ENCODE measurements around the gene SLFNL1. TPM values are rescaled to one million over a fixed set of nuclear protein-coding genes. Genes with fewer than 3 reads are reported as not detected.

SLFNL1 gene
- total RNA-seq, 1 donor from 2014 or later, result 0.26 TPM

DNA sequence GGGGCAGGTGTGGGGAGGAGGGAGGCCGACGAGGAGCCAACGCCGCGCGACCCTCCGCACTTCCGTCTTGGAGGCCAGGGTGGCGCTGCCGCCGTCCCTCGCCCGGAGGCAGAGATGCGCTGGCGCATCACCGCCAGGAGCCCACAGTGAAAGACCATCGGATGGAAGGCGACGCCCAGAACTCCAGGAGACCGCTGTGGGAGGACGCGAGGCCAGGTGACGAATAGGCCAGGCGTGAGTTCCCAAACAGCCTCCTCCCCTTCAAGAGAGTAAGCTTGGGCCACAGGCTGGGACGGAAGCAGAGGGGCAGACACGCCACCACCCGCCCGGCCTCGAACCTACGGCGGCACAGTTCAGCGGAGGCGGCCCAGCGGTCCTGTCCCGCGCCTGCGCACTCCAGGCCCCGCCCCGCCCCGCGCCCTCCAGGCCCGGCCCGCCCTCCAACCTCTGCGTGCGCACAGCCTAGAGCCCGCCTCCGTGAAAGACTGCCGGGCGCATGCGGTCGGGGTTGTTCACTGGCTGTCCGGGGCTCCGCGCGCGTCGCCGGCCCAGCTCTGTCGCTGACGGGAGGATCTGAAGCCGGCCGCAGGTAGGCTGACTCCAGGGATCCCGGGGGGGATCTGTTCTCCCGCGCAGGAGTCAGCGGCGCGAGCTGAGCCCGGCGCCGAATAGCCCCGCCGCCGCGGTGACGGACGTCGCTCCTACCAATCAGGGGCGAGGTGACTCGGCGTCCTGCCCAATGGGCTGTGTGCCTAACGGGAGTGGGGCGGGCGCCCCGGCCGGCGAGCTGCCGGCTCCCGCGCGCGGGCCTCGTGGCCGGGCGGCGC lies 42.1 kb downstream of the SLFNL1 start, which contains the start of gene CTPS1:
CTPS1 (plus strand) TSS at position 456 of the 827 bp plus-strand sequence. CDS start 3,595 bp downstream, outside the sequence.
- Mint-ChIP-seq H3K4me3 (peak within 1 kb of the TSS; percentile 91), H3K27me3 (no peaks in the 10 kb centered on the region), H3K27ac (peak within 1 kb of the TSS; percentile 96), H3K9me3 (peaks cover 4% of the 10 kb centered on the region), H3K36me3 (ENCODE audit: low read depth) (peaks cover 36% of the 10 kb centered on the region), H3K4me1 (peaks cover 43% of the 10 kb centered on the region)
- intact Hi-C loops (cut with micrococcal nuclease), result loop anchor here (1.0 to 10.0 kb wide), 4 partner anchors 115 to 1787 kb away; partner anchors contain the start of genes CAP1, CITED4 and NFYC
- DNase-seq, result peak; percentile 98

GRCh38 chr1:40978886-40979240 lies 42.7 kb downstream of the SLFNL1 start:
- H3K9me3 Mint-ChIP-seq, result peaks cover 4% of the 10 kb centered on the region
- H3K4me1 Mint-ChIP-seq, result peaks cover 42% of the 10 kb centered on the region
- intact Hi-C loops (cut with micrococcal nuclease), result loop anchor here (1.0 to 10.0 kb wide), 3 partner anchors 114 to 938 kb away; partner anchors contain the start of genes CAP1, CITED4 and NFYC
- H3K27me3 Mint-ChIP-seq, result peaks cover under 1% of the 10 kb centered on the region
- H3K27ac Mint-ChIP-seq, result peak overlapping the region; percentile 96
- peak overlapping the region; percentile 84 for H3K4me3 Mint-ChIP-seq
- DNase-seq, result no peak
- peaks cover 30% of the 10 kb centered on the region for H3K36me3 Mint-ChIP-seq (ENCODE audit: low read depth)

- H3K36me3 Mint-ChIP-seq (ENCODE audit: low read depth), result peaks cover 22% of the 10 kb centered on the region
- H3K27me3 Mint-ChIP-seq, result peaks cover 2% of the 10 kb centered on the region
- DNase-seq, result no peak
- intact Hi-C loops (cut with micrococcal nuclease), result loop anchor here (2.0 to 10.0 kb wide), 2 partner anchors 113 to 937 kb away; partner anchors contain the start of genes CAP1 and CITED4
- H3K27ac Mint-ChIP-seq, result no peak overlapping the region
- peaks cover 4% of the 10 kb centered on the region for H3K9me3 Mint-ChIP-seq
- peaks cover 36% of the 10 kb centered on the region for H3K4me1 Mint-ChIP-seq
- H3K4me3 Mint-ChIP-seq, result peak overlapping the region; percentile 4
These were observed 43.8 kb downstream of the SLFNL1 start for GRCh38 chr1:40977716-40978115.

DNA sequence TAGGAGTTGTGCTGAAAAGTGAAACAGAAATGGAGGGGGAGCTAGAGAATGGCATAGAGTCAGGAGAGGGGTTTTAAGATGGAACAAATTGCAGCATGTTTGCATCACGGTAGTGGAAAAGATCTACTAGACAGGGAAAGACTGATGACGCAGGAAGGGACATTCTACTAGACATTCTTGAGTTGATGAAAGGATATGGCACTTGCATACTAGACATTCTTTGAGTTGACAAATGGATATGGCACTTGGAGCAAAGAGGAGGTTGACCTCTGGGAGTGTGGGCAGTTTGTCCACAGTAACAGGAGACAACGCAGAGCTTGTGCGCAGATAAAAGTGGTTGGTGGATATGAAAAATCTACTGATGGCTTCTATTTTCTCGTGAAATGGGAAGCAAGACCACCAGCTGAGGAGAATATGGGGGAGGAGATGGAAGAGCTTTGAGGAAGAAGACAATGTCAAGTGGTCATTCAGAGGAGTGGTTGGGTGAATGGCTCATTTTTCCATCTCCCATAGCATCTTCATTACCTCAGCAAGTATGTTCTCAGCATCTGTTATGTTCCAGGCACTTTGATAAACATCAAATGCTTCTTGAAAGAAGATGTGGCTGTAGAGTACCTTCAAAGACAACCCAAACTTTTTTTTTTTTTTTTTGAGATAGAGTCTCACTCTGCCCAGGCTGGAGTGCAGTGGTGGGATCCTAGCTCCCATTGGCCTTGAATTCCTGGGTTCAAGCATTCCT lies 44.4 kb downstream of the SLFNL1 start:
- intact Hi-C loops (cut with micrococcal nuclease), result loop anchor here (10.0 kb wide), 1 partner anchor 112 kb away; the partner anchor contains the start of gene CITED4
- H3K36me3 Mint-ChIP-seq (ENCODE audit: low read depth), result peaks cover 17% of the 10 kb centered on the region
- H3K27me3 Mint-ChIP-seq, result peaks cover 2% of the 10 kb centered on the region
- DNase-seq, result no peak
- peaks cover 31% of the 10 kb centered on the region for H3K4me1 Mint-ChIP-seq
- H3K27ac Mint-ChIP-seq, result peak overlapping the region; percentile 13
- H3K4me3 Mint-ChIP-seq, result no peak overlapping the region
- H3K9me3 Mint-ChIP-seq, result peaks cover 4% of the 10 kb centered on the region

DNA sequence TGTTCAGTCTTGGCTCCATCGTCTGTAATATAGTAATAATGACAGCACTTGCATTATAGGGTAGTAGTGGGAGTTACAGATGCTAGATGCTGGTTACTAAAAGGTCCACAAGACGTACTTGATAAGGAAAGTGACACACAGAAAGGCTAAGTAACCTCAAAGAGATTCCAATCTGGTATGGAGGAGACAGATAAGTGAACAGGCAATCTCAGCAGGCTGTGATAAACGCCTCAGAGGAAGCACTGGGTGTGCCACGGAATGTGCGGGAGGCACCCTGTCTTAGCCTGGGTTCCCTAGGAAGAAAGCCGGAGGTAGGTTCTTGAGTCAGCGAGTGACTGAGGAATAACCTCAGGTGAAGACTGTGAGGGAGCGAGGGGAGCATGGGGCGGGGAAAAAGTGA lies 46.6 kb downstream of the SLFNL1 start:
- intact Hi-C loops (cut with micrococcal nuclease), result loop anchor here (10.0 kb wide), 1 partner anchor 110 kb away; the partner anchor contains the start of gene CITED4
- no peak overlapping the region for H3K4me3 Mint-ChIP-seq
- peaks cover 4% of the 10 kb centered on the region for H3K9me3 Mint-ChIP-seq
- H3K27ac Mint-ChIP-seq, result no peak overlapping the region
- DNase-seq, result no peak
- no peaks in the 10 kb centered on the region for H3K36me3 Mint-ChIP-seq (ENCODE audit: low read depth)
- peaks cover 2% of the 10 kb centered on the region for H3K27me3 Mint-ChIP-seq
- peaks cover 17% of the 10 kb centered on the region for H3K4me1 Mint-ChIP-seq

DNA sequence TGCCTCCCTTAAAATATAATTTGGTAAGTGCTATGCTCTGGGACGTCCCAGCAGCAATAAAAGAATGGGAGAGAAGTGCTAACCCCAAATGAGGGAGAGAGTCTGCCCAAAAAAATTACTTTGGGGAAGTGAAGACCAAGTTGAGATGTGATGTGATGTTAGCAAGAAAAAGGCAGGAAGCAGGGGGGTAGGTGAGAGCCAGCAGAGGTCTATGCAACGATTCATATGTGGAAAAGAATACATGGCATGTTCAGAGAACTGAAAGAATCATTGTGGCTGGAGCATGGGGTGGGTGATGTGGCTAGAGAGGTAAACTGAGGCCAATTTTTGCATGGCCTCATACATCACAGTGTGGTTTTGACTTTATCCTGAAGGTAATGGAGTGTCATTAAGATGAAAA lies 47.6 kb downstream of the SLFNL1 start:
- peaks cover 4% of the 10 kb centered on the region for H3K9me3 Mint-ChIP-seq
- no peak overlapping the region for H3K4me3 Mint-ChIP-seq
- H3K27me3 Mint-ChIP-seq, result peaks cover 2% of the 10 kb centered on the region
- no peak for DNase-seq
- H3K4me1 Mint-ChIP-seq, result peaks cover 17% of the 10 kb centered on the region
- intact Hi-C loops (cut with micrococcal nuclease), result loop anchor here (10.0 kb wide), 1 partner anchor 109 kb away; the partner anchor contains the start of gene CITED4
- no peak overlapping the region for H3K27ac Mint-ChIP-seq
- no peaks in the 10 kb centered on the region for H3K36me3 Mint-ChIP-seq (ENCODE audit: low read depth)

DNA sequence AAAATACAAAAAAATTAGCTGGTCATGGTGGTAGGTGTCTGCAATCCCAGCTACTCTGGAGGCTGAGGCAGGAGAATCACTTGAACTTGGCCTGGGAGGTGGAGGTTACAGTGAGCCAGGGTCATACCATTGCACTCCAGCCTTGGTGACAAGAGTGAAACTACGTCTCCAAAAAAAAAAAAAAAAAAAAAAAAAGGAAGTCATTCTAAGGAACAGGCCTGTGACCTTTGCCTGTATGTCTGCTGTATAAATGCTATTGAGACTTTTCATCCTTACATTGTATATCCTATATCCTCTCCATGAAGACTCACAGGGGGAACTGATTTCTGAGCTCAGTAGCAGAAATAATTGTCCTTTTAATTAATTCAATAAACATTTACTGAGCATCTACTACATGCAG lies 49.6 kb downstream of the SLFNL1 start:
- Mint-ChIP-seq H3K9me3 (peaks cover 2% of the 10 kb centered on the region), H3K4me3 (no peak overlapping the region), H3K36me3 (ENCODE audit: low read depth) (no peaks in the 10 kb centered on the region), H3K27ac (no peak overlapping the region), H3K4me1 (peaks cover 12% of the 10 kb centered on the region), H3K27me3 (peaks cover 2% of the 10 kb centered on the region)
- no peak for DNase-seq
- intact Hi-C loops (cut with micrococcal nuclease), result loop anchor here (10.0 kb wide), 1 partner anchor 107 kb away; the partner anchor contains the start of gene CITED4

DNA sequence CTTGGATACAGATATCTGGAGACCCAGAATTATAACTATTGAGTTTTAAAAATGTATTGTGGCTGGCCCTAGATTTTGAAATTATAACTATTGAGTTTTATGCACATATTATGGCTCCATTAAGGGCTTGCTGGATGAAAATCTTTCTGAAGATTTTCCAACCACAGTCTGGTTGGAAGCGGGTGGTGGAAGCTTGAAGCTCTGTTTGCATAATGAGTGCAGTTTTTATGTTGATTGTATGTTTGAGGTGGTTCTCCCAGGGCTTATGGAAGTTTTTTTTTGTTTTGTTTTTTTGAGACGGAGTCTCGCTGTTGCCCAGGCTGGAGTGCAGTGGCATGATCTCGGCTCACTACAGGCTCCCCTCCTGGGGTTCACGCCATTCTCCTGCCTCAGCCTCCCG lies 52.1 kb downstream of the SLFNL1 start:
- Mint-ChIP-seq H3K9me3 (no peaks in the 10 kb centered on the region), H3K27me3 (peaks cover 2% of the 10 kb centered on the region), H3K27ac (no peak overlapping the region), H3K4me1 (peaks cover 6% of the 10 kb centered on the region), H3K4me3 (no peak overlapping the region), H3K36me3 (ENCODE audit: low read depth) (no peaks in the 10 kb centered on the region)
- intact Hi-C loops (cut with micrococcal nuclease), result no loop called here
- no peak for DNase-seq

DNA sequence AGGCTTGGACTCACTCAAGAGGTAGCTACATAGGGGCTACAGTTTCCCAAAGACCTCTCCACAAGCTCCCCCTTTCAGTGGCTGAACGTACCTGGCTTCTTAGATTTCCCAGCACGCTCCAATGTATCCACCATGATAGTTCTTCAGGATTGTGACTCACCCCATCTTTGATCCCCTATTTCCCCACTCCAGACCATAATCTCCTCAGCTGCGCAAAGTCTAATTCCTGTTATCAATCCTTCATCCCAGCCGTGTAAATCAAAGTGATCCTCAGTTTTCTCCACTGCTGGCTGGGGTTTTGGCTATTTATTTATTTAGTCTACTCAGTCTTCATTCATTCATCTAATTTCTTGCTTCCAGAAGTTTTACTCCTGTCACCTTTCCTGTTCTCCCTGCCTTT lies 55.1 kb downstream of the SLFNL1 start:
- H3K27me3 Mint-ChIP-seq, result peaks cover 2% of the 10 kb centered on the region
- intact Hi-C loops (cut with micrococcal nuclease), result no loop called here
- H3K9me3 Mint-ChIP-seq, result no peaks in the 10 kb centered on the region
- H3K27ac Mint-ChIP-seq, result no peak overlapping the region
- no peaks in the 10 kb centered on the region for H3K36me3 Mint-ChIP-seq (ENCODE audit: low read depth)
- H3K4me3 Mint-ChIP-seq, result no peak overlapping the region
- DNase-seq, result no peak
- H3K4me1 Mint-ChIP-seq, result no peaks in the 10 kb centered on the region

Other genes with a start within 250 kb of the SLFNL1 start
- 1.4 and 1.5 TPM in 2 replicates for gene KCNQ4, start 237.9 kb downstream of the SLFNL1 start, total RNA-seq
- 5.5 and 6.0 TPM in 2 replicates for gene CITED4, start 159.4 kb downstream of the SLFNL1 start, total RNA-seq
- 169 and 175 TPM in 2 replicates for gene CTPS1, start 42.0 kb downstream of the SLFNL1 start, total RNA-seq
- 20.8 and 23.3 TPM in 2 replicates for gene SCMH1, start 220.6 kb upstream of the SLFNL1 start, total RNA-seq